Head of caudate nucleus (tissue), 42 donors: ENCODE data around the gene NUP160.
"Not testable (repeated sequence)": the region's sequence is repeated elsewhere in the genome, so short reads cannot be mapped to it uniquely, and the experiment has no call there.

Experiments used
- DNase-seq, 42 donors: peaks; one replicate each; pipeline versions ENCODE4 v3.0.0 to v3.0.0-alpha.2; 2020 to 2021; ENCODE audit warnings: mixed read lengths in 7 of 42
- intact Hi-C: fragments of 100-400 bp; cut with DNase I; formaldehyde crosslinking; loops from one replicate; pipeline ENCODE4 v1.15.0; 2022

NUP160 gene

GRCh38 chr11:47866892-47867291, 18.7 kb upstream of the NUP160 start:
- DNase-seq, intact Hi-C loops: not testable (repeated sequence)

- intact Hi-C loops: no loop called here
Measured at GRCh38 chr11:47864901-47865300, 16.8 kb upstream of the NUP160 start.

GRCh38 chr11:47863898-47864430, 15.8 kb upstream of the NUP160 start:
- no peak for DNase-seq
- intact Hi-C loops: no loop called here

More at GRCh38 chr11:47864901-47865300, 16.8 kb upstream of the NUP160 start:
- no peak for DNase-seq

GRCh38 chr11:47863189-47863897, 15.2 kb upstream of the NUP160 start:
- no peak for DNase-seq
- intact Hi-C loops: no loop called here

- no peak for DNase-seq
- intact Hi-C loops: no loop called here
Measured at GRCh38 chr11:47861728-47862127, 13.6 kb upstream of the NUP160 start.

- no peak for DNase-seq
- intact Hi-C loops: no loop called here
Measured at GRCh38 chr11:47860536-47860935, 12.4 kb upstream of the NUP160 start.

- intact Hi-C loops: no loop called here
- DNase-seq: no peak
Measured at GRCh38 chr11:47857892-47858543, 9.9 kb upstream of the NUP160 start.

- DNase-seq: no peak
- intact Hi-C loops: no loop called here
Measured at GRCh38 chr11:47857485-47857884, 9.3 kb upstream of the NUP160 start.

GRCh38 chr11:47856186-47856585, 8.0 kb upstream of the NUP160 start:
- DNase-seq: peak in 1 of 42 donors; percentile 7
- intact Hi-C loops: no loop called here

- intact Hi-C loops: no loop called here
- no peak for DNase-seq
Measured at GRCh38 chr11:47854667-47855066, 6.5 kb upstream of the NUP160 start.

GRCh38 chr11:47852053-47852452, 3.9 kb upstream of the NUP160 start:
- intact Hi-C loops: no loop called here

GRCh38 chr11:47850337-47850736, 2.2 kb upstream of the NUP160 start:
- no peak for DNase-seq
- intact Hi-C loops: no loop called here

More at GRCh38 chr11:47852053-47852452, 3.9 kb upstream of the NUP160 start:
- no peak for DNase-seq

GRCh38 chr11:47848700-47849155, 578 bp upstream of the NUP160 start:
- intact Hi-C loops: loop anchor here (5.0 to 10.0 kb wide), 3 partner anchors 81 to 256 kb away; partner anchors contain the start of genes FNBP4 and MTCH2
- DNase-seq: peak in 15 of 42 donors; percentile 3 to 56 (median 24)

GRCh38 chr11:47847537-47847891, 636 bp downstream of the NUP160 start:
- intact Hi-C loops: loop anchor here (5.0 to 10.0 kb wide), 3 partner anchors 80 to 257 kb away; partner anchors contain the start of genes FNBP4 and MTCH2
- no peak for DNase-seq

GRCh38 chr11:47846998-47847397, 1.2 kb downstream of the NUP160 start:
- DNase-seq: no peak
- intact Hi-C loops: loop anchor here (5.0 to 10.0 kb wide), 3 partner anchors 80 to 258 kb away; partner anchors contain the start of genes FNBP4 and MTCH2

GRCh38 chr11:47843361-47844055, 4.6 kb downstream of the NUP160 start:
- no peak for DNase-seq
- intact Hi-C loops: loop anchor here (10.0 kb wide), 1 partner anchor 261 kb away; no protein-coding TSS in a partner anchor

- intact Hi-C loops: loop anchor here (10.0 kb wide), 1 partner anchor 262 kb away; no protein-coding TSS in a partner anchor
- DNase-seq: no peak
Measured at GRCh38 chr11:47842749-47843148, 5.4 kb downstream of the NUP160 start.

GRCh38 chr11:47837929-47838328, 10.2 kb downstream of the NUP160 start:
- intact Hi-C loops: no loop called here
- no peak for DNase-seq

GRCh38 chr11:47837292-47837691, 10.9 kb downstream of the NUP160 start:
- DNase-seq: no peak
- intact Hi-C loops: no loop called here
